ENCODE measurements around the gene CAPN3.

CAPN3 gene

GRCh38 chr15:42358141-42358540, 1.2 kb upstream of the CAPN3 start:
- DNase-seq: no peak

GRCh38 chr15:42359985-42360384, 684 bp downstream of the CAPN3 start:
- DNase-seq: no peak

GRCh38 chr15:42360535-42361112, 1.3 kb downstream of the CAPN3 start:
- DNase-seq: no peak

GRCh38 chr15:42363487-42363886, 4.2 kb downstream of the CAPN3 start:
- no peak for DNase-seq

GRCh38 chr15:42363942-42364341, 4.6 kb downstream of the CAPN3 start:
- no peak for DNase-seq

- no peak for DNase-seq
These were observed 5.2 kb downstream of the CAPN3 start for GRCh38 chr15:42364529-42364928.

- no peak for DNase-seq
These were observed 6.7 kb downstream of the CAPN3 start for GRCh38 chr15:42365921-42366550.

GRCh38 chr15:42367041-42367440, 7.7 kb downstream of the CAPN3 start:
- DNase-seq: no peak

- no peak for DNase-seq
These were observed 8.8 kb downstream of the CAPN3 start for GRCh38 chr15:42368096-42368495.

GRCh38 chr15:42371096-42371495, 11.8 kb downstream of the CAPN3 start:
- no peak for DNase-seq

- no peak for DNase-seq
These were observed 14.0 kb downstream of the CAPN3 start for GRCh38 chr15:42373274-42373673.

- DNase-seq: no peak
These were observed 14.6 kb downstream of the CAPN3 start for GRCh38 chr15:42373936-42374335.

GRCh38 chr15:42374810-42375209, 15.5 kb downstream of the CAPN3 start:
- DNase-seq: no peak

- DNase-seq: no peak
These were observed 16.0 kb downstream of the CAPN3 start for GRCh38 chr15:42375252-42375651.

GRCh38 chr15:42375941-42376340, 16.6 kb downstream of the CAPN3 start:
- no peak for DNase-seq

GRCh38 chr15:42378011-42378410, 18.7 kb downstream of the CAPN3 start:
- no peak for DNase-seq

- no peak for DNase-seq
These were observed 25.3 kb downstream of the CAPN3 start for GRCh38 chr15:42384597-42384996.

GRCh38 chr15:42385206-42385979, 26.1 kb downstream of the CAPN3 start:
- peak; percentile 62 for DNase-seq

- no peak for DNase-seq
These were observed 26.8 kb downstream of the CAPN3 start for GRCh38 chr15:42385980-42386700.

GRCh38 chr15:42387603-42388002, 28.3 kb downstream of the CAPN3 start:
- DNase-seq: no peak

GRCh38 chr15:42392309-42393024, 33.2 kb downstream of the CAPN3 start:
- DNase-seq: no peak

GRCh38 chr15:42394106-42394505, 34.8 kb downstream of the CAPN3 start:
- DNase-seq: no peak

GRCh38 chr15:42395838-42396237, 36.5 kb downstream of the CAPN3 start:
- DNase-seq: no peak

All from NCI-H526 treated with DMSO at 0.1 percent for 48 hours (cell line).